GM18861 (cell line): ENCODE results near the gene PHLDA3.

Source experiments
- ATAC-seq: cut with Tn5 transposase; IDR thresholded peaks from one replicate; pipeline ENCODE4 v1.9.1; 2021; ENCODE audit not compliant: unreplicated experiment

The PHLDA3 gene

GRCh38 chr1:201466492-201466891 is 2.5 kb downstream of the PHLDA3 start:
- no peak for ATAC-seq

DNA sequence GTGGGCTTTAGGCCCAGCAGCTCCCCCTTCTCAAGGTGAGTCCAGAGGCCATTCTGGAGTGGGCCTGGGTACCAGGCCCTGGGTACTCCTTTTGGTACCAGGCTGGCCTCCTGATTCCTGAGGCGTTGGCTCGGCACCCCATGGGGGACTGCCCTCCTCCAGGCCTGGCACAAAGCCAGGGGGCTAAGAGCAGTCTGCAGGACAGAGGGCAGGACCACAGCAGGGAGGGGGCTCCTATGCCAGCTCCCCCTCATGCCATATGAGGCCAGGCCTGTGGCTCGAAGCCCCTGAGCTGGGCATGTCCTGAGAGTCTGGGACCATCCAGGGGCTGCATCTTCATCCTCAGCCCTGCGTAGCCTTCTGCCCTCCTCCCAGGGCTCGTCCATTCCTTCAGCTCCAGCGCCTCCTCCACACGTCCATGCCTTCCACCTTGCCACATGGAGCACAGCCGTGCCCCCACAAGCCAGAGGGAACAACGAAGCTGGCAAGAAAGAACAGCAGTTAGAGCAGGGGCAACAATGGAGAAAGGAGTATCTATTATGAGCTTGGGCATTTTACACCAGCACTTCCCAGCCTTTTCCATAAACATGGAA is 3.2 kb downstream of the PHLDA3 start:
- no peak for ATAC-seq

- ATAC-seq, result no peak
Observed at GRCh38 chr1:201463071-201463552, 5.9 kb downstream of the PHLDA3 start.

- no peak for ATAC-seq
Observed at GRCh38 chr1:201461645-201462441, 7.1 kb downstream of the PHLDA3 start.

- ATAC-seq, result no peak
Observed at GRCh38 chr1:201460814-201461644, 8.0 kb downstream of the PHLDA3 start.

- no peak for ATAC-seq
Observed at GRCh38 chr1:201459775-201460174, 9.2 kb downstream of the PHLDA3 start.

- ATAC-seq, result no peak
Observed at GRCh38 chr1:201459052-201459451, 9.9 kb downstream of the PHLDA3 start.

DNA sequence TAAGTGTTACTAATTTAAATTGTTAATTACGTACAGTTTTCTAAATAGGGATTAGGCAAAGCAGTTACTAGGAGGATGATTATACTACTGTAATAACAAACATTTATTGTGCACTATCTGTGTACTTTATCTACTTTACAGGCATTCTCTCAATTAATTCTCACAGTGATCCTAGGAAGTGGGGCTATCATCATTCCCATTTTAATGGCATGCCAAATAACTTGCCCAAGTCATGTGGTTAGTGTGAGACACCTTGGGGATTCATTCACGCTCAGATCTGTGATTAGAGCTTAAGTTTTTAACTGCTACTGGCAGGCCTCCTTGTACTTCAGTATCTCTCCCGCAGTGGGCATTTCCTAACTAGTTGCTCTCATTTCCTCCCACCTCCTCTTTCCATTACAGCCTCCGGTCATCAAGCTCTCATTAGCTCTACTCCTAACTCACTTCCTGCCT is 11.5 kb downstream of the PHLDA3 start:
- no peak for ATAC-seq

DNA sequence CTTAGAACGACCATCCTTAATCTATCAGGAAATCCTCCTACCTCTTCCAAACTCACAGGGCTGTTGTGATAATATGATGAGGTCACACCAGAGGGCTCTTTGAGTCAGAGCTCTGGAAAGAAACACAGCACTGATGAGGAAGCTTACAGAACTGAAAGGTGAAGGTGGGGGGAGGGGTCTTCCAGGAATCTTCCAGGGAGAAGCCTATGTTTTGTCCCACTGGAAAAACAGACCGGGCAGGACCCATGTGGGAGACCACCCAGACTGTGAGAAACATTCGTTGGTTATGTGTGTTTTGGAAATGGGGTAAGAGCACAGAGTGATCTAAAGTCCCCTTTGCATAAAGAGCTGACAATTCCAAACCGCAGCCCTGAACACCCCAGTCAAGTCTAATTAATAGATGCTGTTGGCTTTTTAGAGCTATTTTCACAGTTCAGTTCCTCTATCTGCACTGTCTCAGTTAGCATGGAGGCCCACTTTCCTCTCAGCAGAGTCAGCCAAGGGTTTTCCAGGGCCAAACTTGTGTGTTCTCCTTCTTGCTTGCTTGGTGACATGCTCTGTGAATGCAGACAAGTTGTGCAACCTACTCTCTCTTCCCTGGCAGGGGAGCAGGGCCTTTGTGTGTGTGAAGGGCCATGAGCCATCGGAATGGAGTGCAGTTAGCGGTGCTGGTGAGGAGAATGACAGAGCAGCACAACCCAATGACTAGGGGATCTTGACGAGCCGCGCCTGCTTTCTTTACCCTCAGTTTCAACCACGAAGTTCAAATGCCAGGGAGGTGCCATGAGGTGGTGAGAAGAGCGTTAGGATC is 12.3 kb downstream of the PHLDA3 start:
- no peak for ATAC-seq

GRCh38 chr1:201455098-201455497 is 13.9 kb downstream of the PHLDA3 start:
- ATAC-seq, result no peak

DNA sequence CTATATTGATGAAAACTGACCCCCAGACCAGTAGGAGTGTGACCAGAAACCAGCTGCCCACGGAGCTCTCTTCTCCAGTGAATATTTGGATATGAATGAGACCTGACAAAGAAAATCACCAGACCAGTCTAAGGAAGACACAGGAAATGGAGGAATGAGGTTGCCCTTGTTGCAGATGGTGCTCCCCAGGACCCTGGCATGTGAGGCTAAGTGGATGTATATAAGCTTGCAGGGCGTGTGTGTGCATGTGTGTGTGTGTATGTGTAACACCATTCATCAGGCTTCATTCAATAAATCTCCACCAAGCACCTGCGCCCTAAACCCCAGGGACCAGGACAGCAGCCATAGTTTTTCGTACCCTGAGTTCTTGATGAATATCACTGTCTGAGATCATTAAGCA is 14.4 kb downstream of the PHLDA3 start:
- no peak for ATAC-seq

DNA sequence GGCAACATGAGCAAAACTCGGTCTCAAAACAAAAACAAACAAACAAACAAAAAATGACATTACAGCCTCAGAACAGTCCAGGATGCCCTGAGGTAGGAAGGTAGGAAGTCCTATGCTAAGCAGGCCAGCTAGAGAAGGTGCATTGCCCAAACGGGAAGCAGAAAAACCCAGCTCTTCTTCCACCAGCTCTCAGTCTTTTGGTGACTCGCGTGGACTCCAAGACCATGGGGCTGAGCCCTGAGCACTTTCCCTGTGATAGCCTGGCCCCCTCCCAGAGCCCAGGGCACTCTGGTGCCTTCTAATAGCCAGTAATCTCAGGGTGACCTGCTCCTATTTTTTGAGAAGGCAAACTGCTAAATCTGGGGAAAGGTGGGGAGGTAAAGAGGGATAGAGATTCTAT is 16.1 kb downstream of the PHLDA3 start:
- ATAC-seq, result no peak

- ATAC-seq, result no peak
Observed at GRCh38 chr1:201450721-201451291, 18.2 kb downstream of the PHLDA3 start.

- no peak for ATAC-seq
Observed at GRCh38 chr1:201448990-201449389, 20.0 kb downstream of the PHLDA3 start.

- no peak for ATAC-seq
Observed at GRCh38 chr1:201447903-201448871, 20.8 kb downstream of the PHLDA3 start.

DNA sequence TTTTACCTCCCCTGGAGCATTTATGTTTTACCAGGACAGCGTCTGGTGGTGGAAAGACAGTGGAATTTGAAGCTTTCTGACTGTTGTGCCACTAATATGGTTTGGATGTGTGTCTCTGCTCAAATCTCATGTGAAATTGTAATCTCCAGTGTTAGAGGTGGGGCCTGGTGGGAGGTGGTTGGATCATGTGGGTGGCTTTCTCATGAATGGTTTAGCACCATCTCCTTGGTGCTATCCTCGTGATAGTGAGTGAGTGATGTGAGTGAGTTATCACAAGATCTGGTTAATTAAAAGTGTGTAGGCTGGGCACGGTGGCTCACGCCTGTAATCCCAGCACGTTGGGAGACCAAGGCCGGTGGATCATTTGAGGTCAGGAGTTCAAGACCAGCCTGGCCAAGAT is 23.7 kb downstream of the PHLDA3 start:
- ATAC-seq, result no peak

GRCh38 chr1:201444792-201445191 is 24.2 kb downstream of the PHLDA3 start:
- no peak for ATAC-seq

DNA sequence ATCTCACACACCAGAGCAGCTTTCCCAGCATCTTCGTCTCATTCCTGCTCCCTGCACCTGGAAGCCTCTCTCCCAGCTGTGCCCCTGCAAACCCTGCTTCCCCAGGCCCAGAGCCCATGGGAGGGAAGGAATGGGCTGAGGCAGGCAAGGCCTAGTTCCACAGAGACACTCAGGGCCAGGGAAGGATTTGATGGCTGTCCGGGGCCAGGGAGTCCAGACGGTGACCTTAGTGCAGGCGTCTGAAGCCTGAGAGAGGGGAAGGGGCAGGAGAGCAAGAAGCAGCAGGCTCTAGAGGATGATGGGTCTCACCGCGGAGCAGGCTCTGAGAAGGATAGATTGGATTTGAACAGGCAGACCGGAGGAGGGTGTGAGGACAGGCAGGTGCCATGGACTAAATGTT is 25.2 kb downstream of the PHLDA3 start:
- no peak for ATAC-seq

GRCh38 chr1:201436969-201437368 is 32.0 kb downstream of the PHLDA3 start:
- no peak for ATAC-seq
